HPDE6-E6E7 (cell line): ENCODE measurements around the gene CFAP65.

Experiments
- DNase-seq: peaks from one replicate; pipeline ENCODE4 v3.0.0; 2011; ENCODE audit warnings: missing footprints; ENCODE audit errors: extremely low spot score

CFAP65 gene

GRCh38 chr2:219030177-219030940 lies 11.0 kb downstream of the CFAP65 start:
- DNase-seq: no peak

GRCh38 chr2:219029829-219030165 lies 11.5 kb downstream of the CFAP65 start:
- peak; percentile 84 for DNase-seq

GRCh38 chr2:219028996-219029828 lies 12.1 kb downstream of the CFAP65 start:
- no peak for DNase-seq

GRCh38 chr2:219028141-219028540 lies 13.2 kb downstream of the CFAP65 start:
- DNase-seq: no peak

GRCh38 chr2:219027511-219028055 lies 13.7 kb downstream of the CFAP65 start:
- no peak for DNase-seq

- no peak for DNase-seq
Measured at GRCh38 chr2:219026946-219027345, 14.4 kb downstream of the CFAP65 start.

GRCh38 chr2:219025637-219026585 lies 15.4 kb downstream of the CFAP65 start:
- no peak for DNase-seq

GRCh38 chr2:219024059-219024458 lies 17.3 kb downstream of the CFAP65 start:
- no peak for DNase-seq

- DNase-seq: no peak
Measured at GRCh38 chr2:219023045-219023605, 18.2 kb downstream of the CFAP65 start.

GRCh38 chr2:219022616-219023015 lies 18.7 kb downstream of the CFAP65 start:
- DNase-seq: no peak

- no peak for DNase-seq
Measured at GRCh38 chr2:219022041-219022440, 19.3 kb downstream of the CFAP65 start.

- DNase-seq: no peak
Measured at GRCh38 chr2:219021591-219021990, 19.7 kb downstream of the CFAP65 start.

GRCh38 chr2:219020604-219021365 lies 20.5 kb downstream of the CFAP65 start:
- DNase-seq: no peak

- DNase-seq: no peak
Measured at GRCh38 chr2:219019436-219019835, 21.9 kb downstream of the CFAP65 start.

GRCh38 chr2:219018726-219019125 lies 22.6 kb downstream of the CFAP65 start:
- DNase-seq: no peak

GRCh38 chr2:219018286-219018685 lies 23.0 kb downstream of the CFAP65 start:
- no peak for DNase-seq

GRCh38 chr2:219017201-219017931 lies 23.9 kb downstream of the CFAP65 start:
- DNase-seq: no peak

GRCh38 chr2:219016721-219017120 lies 24.6 kb downstream of the CFAP65 start:
- no peak for DNase-seq

GRCh38 chr2:219010873-219011272 lies 30.4 kb downstream of the CFAP65 start:
- no peak for DNase-seq
